Colonic mucosa (tissue), 4 donors: ENCODE results near the gene MNAT1. TPM values are rescaled to one million over a fixed set of nuclear protein-coding genes. Genes with fewer than 3 reads are reported as not detected.

Source experiments
- DNase-seq: peaks from one replicate; pipeline ENCODE4 v3.0.0-alpha.2; 2020
- H3K27ac ChIP-seq: fragments of 200-600 bp; one replicate; pipeline ENCODE4 v1.8.0; 2021
- H3K27me3 ChIP-seq: fragments of 200-600 bp; one replicate; pipeline ENCODE4 v1.8.0; 2021
- H3K36me3 ChIP-seq: fragments of 200-600 bp; one replicate; pipeline ENCODE4 v1.8.0; 2021
- H3K4me1 ChIP-seq: fragments of 200-600 bp; one replicate; pipeline ENCODE4 v1.8.0; 2021; ENCODE audit warnings: mild to moderate bottlenecking
- H3K4me3 ChIP-seq: fragments of 200-600 bp; one replicate; pipeline ENCODE4 v1.8.0; 2021
- H3K9ac ChIP-seq, 2 donors: one replicate each; pipeline ENCODE4 v1.7.0; 2013; ENCODE audit warnings: control low read depth in 2 of 2, low read depth in 2 of 2, low read length in 2 of 2
- H3K9me3 ChIP-seq: fragments of 200-600 bp; one replicate; pipeline ENCODE4 v1.8.0; 2021
- CTCF ChIP-seq: fragments of 200-600 bp; IDR thresholded peaks from one replicate; pipeline ENCODE4 v1.8.0; 2022; ENCODE audit warnings: antibody characterized with exemption, mild to moderate bottlenecking
- intact Hi-C: fragments of 100-400 bp; cut with DNase I; formaldehyde crosslinking; loops from one replicate; pipeline ENCODE4 v1.14.1; 2022
- total RNA-seq, 2 donors: library from RNA; stranded (reverse); fragmentation: NEBNext Ultra II Directional in 1 of 2; extraction: Animal tissue kit (Norgen Biotek cat#: 25700) in 1 of 2; gene quantifications; one replicate each; pipeline ENCODE4 v1.2.1, GENCODE V29; 2021
- donor health status: healthy.
- donor health status: DM: no; HTN: no; CAD: no.
- donor health status: DM: no; HTN: no; CAD: no.

Gene MNAT1
- total RNA-seq, 2 donors from 2014 or later = 14.5 to 15.4 TPM

DNA sequence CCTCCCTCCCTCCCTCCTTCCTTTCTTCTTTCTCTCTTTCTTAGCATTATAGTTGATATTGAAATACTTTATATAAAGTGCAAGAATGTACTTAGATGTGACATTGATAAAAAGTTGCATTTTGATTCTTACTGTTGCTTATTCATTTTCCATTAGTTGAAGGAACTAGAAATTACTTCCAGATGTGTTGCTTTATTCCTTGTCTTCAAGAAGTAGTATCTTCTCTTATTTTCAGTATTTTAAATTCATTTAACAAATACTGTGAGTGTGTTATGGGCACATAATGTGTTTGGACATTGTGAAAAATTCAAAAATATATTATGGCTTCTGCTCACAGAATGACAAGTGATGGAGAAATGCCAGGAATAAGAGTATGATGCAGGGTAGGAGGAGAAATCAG lies 200.8 kb downstream of the MNAT1 start:
- intact Hi-C loops = no loop called here
- DNase-seq = no peak
- no peak for TF ChIP-seq CTCF
- H3K27me3 ChIP-seq = no peaks in the 10 kb centered on the region
- no peak overlapping the region for H3K27ac ChIP-seq
- H3K9me3 ChIP-seq = no peaks in the 10 kb centered on the region
- no peak overlapping the region for H3K4me3 ChIP-seq
- no peaks in the 10 kb centered on the region for H3K4me1 ChIP-seq
- H3K9ac ChIP-seq = no peak overlapping the region
- H3K36me3 ChIP-seq = no peaks in the 10 kb centered on the region

DNA sequence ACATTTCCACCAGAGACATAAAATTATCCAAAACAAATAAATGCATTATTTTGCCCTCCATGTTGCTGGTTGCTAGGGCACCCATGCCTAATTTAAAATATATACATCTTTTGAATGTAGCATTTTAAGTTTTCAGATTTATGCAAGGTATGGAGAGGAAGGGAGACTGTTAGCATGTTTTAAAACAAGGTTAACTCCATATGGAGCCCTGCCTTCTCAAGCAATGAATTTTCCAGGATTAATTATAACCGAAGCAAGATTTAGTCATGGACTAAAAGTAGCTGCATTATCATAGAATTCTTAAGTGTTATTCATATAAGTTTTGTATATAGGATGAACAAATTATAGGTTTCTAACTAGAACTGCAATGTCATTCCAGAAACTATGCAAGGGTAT lies 209.1 kb downstream of the MNAT1 start:
- TF ChIP-seq CTCF = no peak
- no peaks in the 10 kb centered on the region for H3K36me3 ChIP-seq
- intact Hi-C loops = no loop called here
- H3K9ac ChIP-seq = no peak overlapping the region
- no peak for DNase-seq
- H3K9me3 ChIP-seq = no peaks in the 10 kb centered on the region
- no peaks in the 10 kb centered on the region for H3K4me1 ChIP-seq
- H3K27ac ChIP-seq = no peak overlapping the region
- no peaks in the 10 kb centered on the region for H3K27me3 ChIP-seq
- H3K4me3 ChIP-seq = no peak overlapping the region

- Histone ChIP-seq H3K9ac (no peak overlapping the region), H3K4me1 (no peaks in the 10 kb centered on the region)
Observed at GRCh38 chr14:60944204-60944603, 209.6 kb downstream of the MNAT1 start.

DNA sequence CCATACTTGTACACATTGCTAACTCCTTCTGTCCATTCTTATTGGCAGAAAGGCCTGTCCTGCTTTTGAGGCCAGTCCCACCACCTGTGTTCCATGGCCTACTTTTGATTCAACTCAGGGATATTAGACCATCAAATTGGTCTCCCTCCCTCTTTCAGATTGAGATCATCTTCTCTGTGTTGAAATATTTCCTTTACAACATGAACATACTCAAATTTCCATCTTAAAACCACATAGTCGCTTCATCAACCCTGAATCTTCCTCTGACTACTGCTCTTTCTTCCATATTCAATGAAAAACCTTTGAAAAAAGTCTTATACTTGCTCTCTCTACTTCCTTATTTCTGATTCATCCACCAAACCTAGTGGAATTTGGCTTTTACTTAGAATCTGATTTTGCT lies 211.4 kb downstream of the MNAT1 start:
- no peak overlapping the region for H3K4me3 ChIP-seq
- no peak for TF ChIP-seq CTCF
- no peak overlapping the region for H3K27ac ChIP-seq
- intact Hi-C loops = no loop called here
- no peaks in the 10 kb centered on the region for H3K36me3 ChIP-seq
- H3K9ac ChIP-seq = no peak overlapping the region
- DNase-seq = no peak
- H3K9me3 ChIP-seq = no peaks in the 10 kb centered on the region
- H3K4me1 ChIP-seq = no peaks in the 10 kb centered on the region
- H3K27me3 ChIP-seq = no peaks in the 10 kb centered on the region

More at GRCh38 chr14:60944204-60944603, 209.6 kb downstream of the MNAT1 start:
- intact Hi-C loops = no loop called here
- Histone ChIP-seq H3K27ac (no peak overlapping the region), H3K4me3 (no peak overlapping the region), H3K27me3 (no peaks in the 10 kb centered on the region), H3K9me3 (no peaks in the 10 kb centered on the region), H3K36me3 (no peaks in the 10 kb centered on the region)
- TF ChIP-seq CTCF = no peak
- no peak for DNase-seq

GRCh38 chr14:60946773-60947172 lies 212.2 kb downstream of the MNAT1 start:
- Histone ChIP-seq H3K36me3 (no peaks in the 10 kb centered on the region), H3K9ac (no peak overlapping the region), H3K4me3 (no peak overlapping the region), H3K27me3 (no peaks in the 10 kb centered on the region), H3K27ac (no peak overlapping the region), H3K9me3 (no peaks in the 10 kb centered on the region), H3K4me1 (no peaks in the 10 kb centered on the region)
- no peak for DNase-seq
- intact Hi-C loops = no loop called here
- TF ChIP-seq CTCF = no peak
